Mononuclear cell (primary cell): ENCODE measurements around the gene LUC7L. TPM values are rescaled to one million over a fixed set of nuclear protein-coding genes. Genes with fewer than 3 reads are reported as not detected.
"Not testable (repeated sequence)": the region's sequence is repeated elsewhere in the genome, so short reads cannot be mapped to it uniquely, and the experiment has no call there.

ENCODE experiments used
- H3K27me3 ChIP-seq: 2 replicates; pipeline ENCODE4 v1.6.0; 2011; ENCODE audit warnings: low read length, control low read depth; ENCODE audit not compliant: insufficient read depth
- H3K4me1 ChIP-seq: 2 replicates; pipeline ENCODE4 v1.5.1; 2011; ENCODE audit warnings: mild to moderate bottlenecking, low read length, control low read depth; ENCODE audit not compliant: insufficient read depth
- H3K4me3 ChIP-seq: 2 replicates; pipeline ENCODE4 v1.5.1; 2011; ENCODE audit warnings: mild to moderate bottlenecking, low read length, moderate library complexity
- H3K9me3 ChIP-seq: 2 replicates; pipeline ENCODE4 v1.5.1; 2011; ENCODE audit warnings: low read depth, mild to moderate bottlenecking, control low read depth, low read length
- total RNA-seq: library from RNA; depleted of rRNA; stranded (reverse); fragments of >200 nt; gene quantifications from one replicate; pipeline ENCODE4 v1.2.3, GENCODE V29; 2012

The LUC7L gene
- total RNA-seq, 1 donor, result 101 TPM

DNA sequence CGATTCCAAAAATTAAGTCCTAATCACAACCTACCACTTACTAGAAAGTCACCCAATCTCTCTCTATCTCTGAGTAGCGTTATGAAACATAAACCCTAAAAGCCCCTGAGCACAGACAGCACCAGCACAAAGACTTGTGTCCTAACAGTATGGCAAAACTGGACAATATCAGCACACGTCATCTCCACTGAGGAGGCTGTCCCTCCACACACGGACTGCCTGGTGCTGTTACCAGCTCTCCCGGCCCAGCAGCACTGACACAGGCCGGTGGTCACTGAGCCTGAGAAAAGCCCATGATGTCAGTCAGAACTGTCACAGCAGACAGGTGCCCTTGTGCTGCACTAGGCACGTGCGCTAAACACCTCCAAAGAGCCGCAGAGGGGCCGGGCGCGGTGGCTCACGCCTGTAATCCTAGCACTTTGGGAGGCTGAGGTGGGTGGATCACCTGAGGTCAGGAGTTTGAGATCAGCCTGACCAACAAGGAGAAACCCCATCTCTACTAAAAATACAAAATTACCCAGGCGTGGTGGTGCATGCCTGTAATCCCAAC lies 17.5 kb downstream of the LUC7L start:
- H3K4me3 ChIP-seq, result not testable (repeated sequence)

DNA sequence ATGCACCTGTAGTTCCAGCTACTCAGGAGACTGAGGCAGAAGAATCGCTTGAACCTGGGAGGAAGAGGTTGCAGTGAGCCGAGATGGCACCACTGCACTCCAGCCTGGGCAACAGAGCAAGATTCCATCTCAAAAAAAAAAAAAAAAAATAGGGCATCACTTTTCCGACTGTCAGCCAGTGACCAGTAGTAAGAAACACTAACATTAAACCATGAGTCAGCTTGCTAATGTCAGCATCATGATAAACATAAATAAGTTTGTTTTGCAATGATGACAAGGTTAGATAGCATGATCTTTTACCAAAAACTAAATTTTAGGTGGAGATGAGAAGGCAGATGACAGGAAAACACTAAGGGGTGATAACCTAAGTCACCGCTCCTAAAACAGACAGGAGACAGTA lies 19.9 kb downstream of the LUC7L start:
- not testable (repeated sequence) for H3K27me3 ChIP-seq, H3K4me1 ChIP-seq, H3K4me3 ChIP-seq, H3K9me3 ChIP-seq

More for the DNA sequence above, 17.5 kb downstream of the LUC7L start:
- H3K9me3 ChIP-seq, H3K27me3 ChIP-seq, H3K4me1 ChIP-seq: not testable (repeated sequence)

DNA sequence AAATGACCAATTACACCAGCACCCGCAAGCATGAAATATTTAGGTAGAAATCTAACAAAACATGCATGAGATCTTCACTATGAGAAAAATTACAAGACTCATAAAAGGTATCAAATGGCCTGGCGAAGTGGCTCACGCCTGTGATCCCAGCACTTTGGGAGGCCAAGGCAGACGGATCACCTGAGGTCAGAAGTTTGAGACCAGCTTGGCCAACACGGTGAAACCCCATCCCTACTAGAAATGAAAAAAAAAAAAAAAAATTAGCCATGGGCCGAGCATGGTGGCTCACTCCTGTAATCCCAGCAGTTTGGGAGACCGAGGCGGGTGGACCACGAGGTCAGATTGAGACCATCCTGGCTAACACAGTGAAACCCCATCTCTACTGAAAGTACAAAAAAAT lies 25.2 kb downstream of the LUC7L start:
- H3K27me3 ChIP-seq, H3K4me3 ChIP-seq, H3K4me1 ChIP-seq, H3K9me3 ChIP-seq: not testable (repeated sequence)

DNA sequence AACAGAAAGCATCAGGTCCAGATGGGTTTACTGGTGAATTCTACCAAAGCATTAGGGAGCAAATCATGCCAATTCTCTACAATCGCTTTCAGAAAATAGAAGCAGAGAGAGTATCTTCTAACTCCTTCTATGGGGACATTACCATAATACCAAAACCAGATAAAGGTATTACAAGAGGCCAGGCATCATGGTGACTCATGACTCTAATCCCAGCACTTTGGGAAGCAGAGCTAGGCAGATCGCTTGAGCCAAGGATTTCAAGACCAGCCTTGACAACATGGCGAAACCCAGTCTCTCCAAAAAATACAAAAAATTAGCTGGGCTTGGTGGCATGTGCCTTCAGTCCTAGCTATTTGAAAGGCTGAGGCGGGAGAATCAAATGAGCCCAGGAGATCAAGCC lies 26.0 kb downstream of the LUC7L start:
- Histone ChIP-seq H3K9me3 (no peaks in the 10 kb centered on the region), H3K4me3 (no peak overlapping the region), H3K4me1 (no peaks in the 10 kb centered on the region), H3K27me3 (no peaks in the 10 kb centered on the region)

DNA sequence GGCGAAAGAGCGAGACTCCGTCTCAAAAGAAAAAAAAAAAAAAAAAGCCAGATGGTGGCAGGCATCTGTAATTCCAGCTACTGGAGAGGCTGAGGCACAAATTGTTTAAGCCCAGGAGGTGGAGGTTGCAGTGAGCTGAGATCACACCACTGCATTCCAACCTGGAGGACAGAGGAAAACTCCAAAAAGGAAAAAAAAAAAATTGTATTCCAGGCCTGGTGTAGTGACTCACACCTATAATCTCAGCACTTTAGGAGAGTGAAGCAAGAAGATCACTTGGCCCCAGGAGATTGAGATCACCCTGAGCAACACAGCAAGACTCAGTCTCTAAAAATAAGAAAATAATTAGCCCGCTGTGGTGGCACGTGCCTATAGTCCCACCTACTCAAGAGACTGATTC lies 28.9 kb downstream of the LUC7L start:
- Histone ChIP-seq H3K9me3 (no peaks in the 10 kb centered on the region), H3K4me1 (no peaks in the 10 kb centered on the region), H3K27me3 (no peaks in the 10 kb centered on the region), H3K4me3 (no peak overlapping the region)

DNA sequence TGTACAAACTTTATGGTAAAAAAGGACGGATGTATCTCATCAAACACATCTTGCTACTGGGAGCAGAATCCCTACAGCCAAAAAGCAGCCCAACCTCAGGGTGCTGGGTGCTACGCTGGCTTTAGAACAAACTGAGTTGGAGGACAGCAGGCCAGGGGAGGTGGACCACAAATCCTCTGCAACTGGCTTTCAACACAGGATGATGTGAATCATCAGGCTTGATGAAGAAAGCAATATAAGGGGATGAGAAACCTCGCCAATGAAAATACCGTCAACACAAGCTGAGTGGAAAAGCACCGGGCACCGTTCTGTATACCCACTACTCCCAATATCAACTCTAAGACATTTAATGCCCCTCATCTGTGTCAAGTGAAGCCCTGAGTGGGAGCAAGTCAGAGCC lies 34.7 kb downstream of the LUC7L start:
- H3K4me1 ChIP-seq, result no peaks in the 10 kb centered on the region
- no peaks in the 10 kb centered on the region for H3K9me3 ChIP-seq
- H3K27me3 ChIP-seq, result no peaks in the 10 kb centered on the region
- H3K4me3 ChIP-seq, result no peak overlapping the region

DNA sequence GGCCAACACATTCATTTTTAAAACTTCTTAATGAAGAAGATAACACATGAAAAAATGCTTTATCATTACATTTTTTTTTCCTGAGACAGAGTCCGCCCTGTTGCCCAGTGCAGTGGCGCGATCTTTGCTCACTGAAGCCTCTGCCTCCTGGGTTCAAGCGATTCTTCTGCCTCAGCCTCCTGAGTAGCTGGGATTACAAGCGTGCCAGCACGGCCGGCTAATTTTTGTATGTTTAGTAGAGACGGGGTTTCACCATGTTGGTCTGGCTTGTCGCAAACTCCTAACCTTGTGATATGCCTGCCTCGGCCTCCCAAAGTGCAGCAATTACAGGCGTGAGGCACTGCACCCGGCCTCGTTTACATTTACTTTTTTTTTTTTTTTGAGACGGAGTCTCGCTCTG lies 35.8 kb downstream of the LUC7L start:
- H3K27me3 ChIP-seq, result no peaks in the 10 kb centered on the region
- no peak overlapping the region for H3K4me3 ChIP-seq
- no peaks in the 10 kb centered on the region for H3K9me3 ChIP-seq
- H3K4me1 ChIP-seq, result no peaks in the 10 kb centered on the region

DNA sequence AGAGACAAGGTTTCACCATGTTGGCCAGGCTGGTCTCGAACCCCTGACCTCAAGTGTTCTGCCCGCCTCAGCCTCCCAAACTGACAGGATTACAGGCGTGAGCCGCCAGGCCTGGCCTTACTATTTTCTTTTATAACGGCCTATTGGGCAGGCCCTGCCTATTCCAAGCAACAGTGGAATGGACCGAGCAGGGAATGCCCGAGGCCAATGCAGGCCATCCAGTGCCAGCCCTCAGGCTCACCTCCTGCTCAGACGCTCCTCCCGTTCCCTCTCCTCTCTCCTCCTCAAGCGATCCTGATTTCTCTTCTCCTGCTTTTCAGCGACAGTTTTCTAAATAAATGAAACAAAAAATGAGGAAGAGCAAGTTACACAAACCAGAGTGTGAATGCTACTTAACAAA lies 36.6 kb downstream of the LUC7L start:
- no peaks in the 10 kb centered on the region for H3K27me3 ChIP-seq
- H3K9me3 ChIP-seq, result no peaks in the 10 kb centered on the region
- no peak overlapping the region for H3K4me3 ChIP-seq
- H3K4me1 ChIP-seq, result no peaks in the 10 kb centered on the region

DNA sequence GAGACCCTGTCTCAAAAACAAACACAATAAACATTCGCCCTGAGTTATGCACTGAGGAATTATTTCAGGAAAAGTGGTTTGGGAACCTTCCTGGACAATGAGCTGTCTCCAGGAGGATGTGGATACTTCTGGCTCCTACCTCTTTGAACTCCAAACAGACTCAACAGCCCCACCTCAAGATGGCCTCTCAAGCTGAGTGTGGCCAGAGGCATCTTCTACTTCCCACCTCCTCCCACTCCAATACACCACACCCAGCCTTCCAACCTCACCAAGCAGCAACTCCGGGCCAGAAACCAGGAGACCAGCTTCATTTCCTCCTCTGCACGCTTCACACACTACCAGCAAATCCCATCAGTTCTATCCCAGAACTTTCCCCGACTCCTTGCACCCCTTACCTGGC lies 37.4 kb downstream of the LUC7L start:
- Histone ChIP-seq H3K4me3 (no peak overlapping the region), H3K4me1 (no peaks in the 10 kb centered on the region), H3K9me3 (no peaks in the 10 kb centered on the region), H3K27me3 (no peaks in the 10 kb centered on the region)

DNA sequence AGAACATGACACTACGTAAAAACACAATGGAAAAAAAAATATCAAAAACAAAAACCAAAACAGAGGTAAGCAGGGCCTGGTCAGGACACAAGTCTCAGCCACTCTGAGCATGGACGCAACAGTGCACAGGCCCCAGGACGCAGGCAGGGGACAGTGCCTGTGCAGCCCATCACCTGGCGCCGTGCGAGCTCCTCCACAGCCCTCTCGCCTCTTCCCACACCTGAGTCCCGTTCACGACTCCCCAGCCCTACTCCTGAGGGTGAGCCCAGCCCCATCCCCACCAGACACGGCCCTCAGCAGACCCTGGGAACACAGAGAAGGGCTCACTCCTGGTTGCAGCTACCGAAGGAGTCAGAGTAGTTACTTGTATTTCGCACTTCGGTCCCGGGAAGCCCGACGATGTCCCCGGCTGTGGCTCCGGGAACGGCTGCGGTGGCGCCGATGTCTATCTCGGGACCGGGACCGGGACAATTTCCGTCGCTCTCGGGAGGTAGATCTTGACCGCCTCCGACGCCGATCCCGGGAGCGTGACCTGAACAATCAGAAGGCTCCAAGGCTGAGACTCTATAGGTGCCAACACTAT lies 39.6 kb downstream of the LUC7L start:
- H3K27me3 ChIP-seq, result no peaks in the 10 kb centered on the region
- no peak overlapping the region for H3K4me3 ChIP-seq
- no peaks in the 10 kb centered on the region for H3K9me3 ChIP-seq
- no peaks in the 10 kb centered on the region for H3K4me1 ChIP-seq

DNA sequence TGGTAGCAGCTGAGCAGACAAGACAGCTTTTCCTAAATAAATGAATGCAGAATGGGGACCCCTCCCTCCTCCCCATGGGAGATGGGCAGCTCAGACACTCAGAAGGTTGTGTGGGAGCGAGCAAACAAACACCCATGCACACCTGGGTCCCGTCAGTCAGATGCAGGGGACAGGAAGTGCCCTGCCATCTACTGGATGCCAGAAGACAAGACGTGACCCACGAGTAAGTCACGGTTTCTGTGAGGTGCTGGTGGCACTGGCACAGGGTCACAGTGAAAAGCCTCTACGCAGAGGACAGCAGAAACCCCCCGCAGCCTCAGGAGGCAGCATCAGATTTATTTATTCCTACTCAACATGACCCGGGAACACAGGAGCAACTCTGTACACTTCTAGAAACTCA lies 40.6 kb downstream of the LUC7L start:
- Histone ChIP-seq H3K4me3 (no peak overlapping the region), H3K9me3 (no peaks in the 10 kb centered on the region), H3K4me1 (no peaks in the 10 kb centered on the region), H3K27me3 (no peaks in the 10 kb centered on the region)

DNA sequence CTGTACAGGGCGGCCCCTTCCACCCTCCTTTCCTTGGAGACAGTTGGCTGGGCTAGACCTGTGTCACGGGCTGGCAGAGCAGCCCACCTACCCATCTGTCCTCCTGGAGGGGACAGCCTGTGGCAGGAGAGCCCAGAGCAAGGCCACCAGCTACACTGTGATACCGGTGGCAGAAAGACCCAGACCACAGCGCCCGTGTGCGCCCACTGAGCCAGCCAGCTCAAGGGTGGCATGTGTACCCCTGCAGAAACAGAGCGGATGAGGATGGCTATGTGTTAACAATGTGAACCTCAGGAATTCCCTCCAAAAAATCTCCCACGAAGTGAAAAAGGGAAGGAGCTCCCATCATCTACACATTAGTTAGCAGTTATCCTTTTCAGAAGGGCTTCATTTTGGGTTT lies 41.9 kb downstream of the LUC7L start:
- Histone ChIP-seq H3K4me3 (no peak overlapping the region), H3K9me3 (no peaks in the 10 kb centered on the region), H3K27me3 (no peaks in the 10 kb centered on the region), H3K4me1 (no peaks in the 10 kb centered on the region)

DNA sequence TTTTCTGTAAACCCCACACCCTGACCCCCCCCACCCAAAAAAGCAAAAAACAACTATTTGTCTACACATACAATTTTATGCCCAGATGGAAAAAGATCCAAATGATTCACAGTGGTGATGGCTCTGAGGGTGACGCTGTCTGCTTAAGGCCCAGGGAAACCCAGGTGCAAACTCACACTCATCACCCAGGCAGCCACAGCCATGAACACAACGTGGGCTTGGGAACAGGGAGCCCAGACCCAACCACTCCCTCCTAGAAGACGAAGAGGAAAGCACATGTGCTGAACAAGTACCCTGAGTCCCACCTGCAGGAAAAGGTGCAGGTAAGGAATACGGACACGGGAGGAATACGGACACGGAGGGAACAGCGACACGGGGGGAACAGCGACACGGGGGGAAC lies 43.6 kb downstream of the LUC7L start:
- peaks cover 5% of the 10 kb centered on the region for H3K27me3 ChIP-seq
- no peaks in the 10 kb centered on the region for H3K9me3 ChIP-seq
- peaks cover 10% of the 10 kb centered on the region for H3K4me1 ChIP-seq
- H3K4me3 ChIP-seq, result no peak overlapping the region

DNA sequence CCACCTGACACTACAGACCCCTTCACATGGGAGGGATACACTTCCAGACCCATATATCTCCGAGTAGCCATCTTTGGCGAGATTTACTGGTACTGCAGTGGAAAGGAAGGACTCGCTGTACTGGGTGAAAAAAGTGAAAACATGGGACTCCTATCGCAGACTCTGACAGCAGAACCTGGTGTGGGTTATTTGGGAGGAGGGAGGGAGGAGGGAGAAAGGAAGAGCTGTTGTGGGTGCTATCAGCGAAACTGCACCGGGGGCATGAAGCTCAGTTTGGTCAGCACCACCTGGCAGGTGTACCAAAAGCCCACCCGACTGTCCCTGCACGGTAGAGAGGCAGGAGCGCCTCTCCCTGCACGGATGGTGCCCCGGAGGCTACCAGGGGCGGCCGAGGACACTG lies 44.0 kb downstream of the LUC7L start:
- H3K27me3 ChIP-seq, result peaks cover 5% of the 10 kb centered on the region
- no peaks in the 10 kb centered on the region for H3K9me3 ChIP-seq
- no peak overlapping the region for H3K4me3 ChIP-seq
- H3K4me1 ChIP-seq, result peaks cover 12% of the 10 kb centered on the region

DNA sequence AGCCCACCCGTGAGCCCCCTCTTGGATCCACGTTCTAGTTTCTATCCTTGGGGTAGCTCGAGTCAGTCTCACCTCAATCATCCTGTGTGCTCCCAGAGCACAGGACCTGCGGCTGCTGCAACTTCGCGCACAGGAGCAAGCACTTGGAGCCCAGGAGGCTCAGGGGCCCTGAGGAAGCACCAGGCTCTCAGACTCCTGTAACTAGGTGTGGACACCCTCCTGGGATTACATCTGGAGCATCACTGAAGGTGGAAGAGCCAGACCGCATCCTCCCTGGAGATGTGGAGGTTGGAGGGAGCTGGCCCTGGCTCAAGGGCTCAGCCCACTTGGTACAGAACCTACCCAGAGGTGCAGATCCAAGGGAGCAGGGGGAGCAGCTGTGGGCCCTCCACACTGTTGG lies 46.2 kb downstream of the LUC7L start:
- Histone ChIP-seq H3K9me3 (no peaks in the 10 kb centered on the region), H3K4me3 (no peak overlapping the region), H3K27me3 (peaks cover 26% of the 10 kb centered on the region), H3K4me1 (peaks cover 18% of the 10 kb centered on the region)

DNA sequence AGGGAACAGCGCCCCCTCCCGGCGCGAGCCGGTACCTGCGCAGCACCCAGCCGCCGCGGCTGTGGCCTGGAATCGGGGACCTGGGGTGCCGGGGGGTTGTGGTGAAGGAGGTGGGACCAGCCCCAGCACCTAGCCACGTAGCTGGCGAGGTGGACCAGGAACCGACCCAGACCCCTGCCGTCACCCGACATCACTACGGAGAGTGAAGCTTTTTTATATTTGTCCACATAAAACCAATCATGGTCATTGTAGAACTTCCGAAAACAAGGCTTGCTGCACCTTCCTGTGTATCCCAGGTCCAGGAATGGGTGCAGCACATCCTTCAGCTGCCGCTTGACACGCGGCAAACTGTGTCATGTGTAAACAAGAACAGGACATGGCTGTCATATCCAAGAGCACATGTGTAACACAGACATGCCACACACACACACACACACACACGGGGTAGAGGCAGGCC lies 47.7 kb downstream of the LUC7L start:
- Histone ChIP-seq H3K27me3 (peaks cover 33% of the 10 kb centered on the region), H3K4me3 (no peak overlapping the region)

More for the DNA sequence above, 47.7 kb downstream of the LUC7L start:
- peaks cover 18% of the 10 kb centered on the region for H3K4me1 ChIP-seq
- no peaks in the 10 kb centered on the region for H3K9me3 ChIP-seq
